ENCODE results near the gene CLCNKB.

Gene CLCNKB

GRCh38 chr1:16076031-16076864 lies 32.7 kb downstream of the CLCNKB start:
- peak overlapping the region; percentile 27 for H3K27ac ChIP-seq
- H3K27me3 ChIP-seq (replicated peaks), result no peaks in the 10 kb centered on the region
- no peak overlapping the region for H3K4me3 ChIP-seq (ENCODE audit: low read depth, low read length)
- peak; percentile 93 for DNase-seq
- no peak for TF ChIP-seq CTCF (IDR thresholded peaks at IDR 0.05; ENCODE audit: low read depth, low read length, missing control alignments)
- in situ Hi-C loops (cut with HindIII; ENCODE audit: low pct_ligation_motif_present, low sequenced_read_pairs), result no loop called here
- H3K36me3 ChIP-seq (replicated peaks), result no peaks in the 10 kb centered on the region

- no peak for DNase-seq
- TF ChIP-seq CTCF (IDR thresholded peaks at IDR 0.05; ENCODE audit: low read depth, low read length, missing control alignments), result no peak
- Histone ChIP-seq H3K27ac (no peak overlapping the region), H3K27me3 (replicated peaks) (no peaks in the 10 kb centered on the region), H3K36me3 (replicated peaks) (no peaks in the 10 kb centered on the region), H3K4me3 (ENCODE audit: low read depth, low read length) (no peak overlapping the region)
- in situ Hi-C loops (cut with HindIII; ENCODE audit: low pct_ligation_motif_present, low sequenced_read_pairs), result no loop called here
Observed at GRCh38 chr1:16076865-16077238, 33.3 kb downstream of the CLCNKB start.

GRCh38 chr1:16077406-16078245 lies 34.0 kb downstream of the CLCNKB start:
- H3K36me3 ChIP-seq (replicated peaks), result no peaks in the 10 kb centered on the region
- in situ Hi-C loops (cut with HindIII; ENCODE audit: low pct_ligation_motif_present, low sequenced_read_pairs), result no loop called here
- H3K27ac ChIP-seq, result no peak overlapping the region
- no peaks in the 10 kb centered on the region for H3K27me3 ChIP-seq (replicated peaks)
- DNase-seq, result no peak
- H3K4me3 ChIP-seq (ENCODE audit: low read depth, low read length), result no peak overlapping the region
- TF ChIP-seq CTCF (IDR thresholded peaks at IDR 0.05; ENCODE audit: low read depth, low read length, missing control alignments), result no peak

- TF ChIP-seq CTCF (IDR thresholded peaks at IDR 0.05; ENCODE audit: low read depth, low read length, missing control alignments), result peak; percentile 98
- DNase-seq, result peak; percentile 61
- no peaks in the 10 kb centered on the region for H3K27me3 ChIP-seq (replicated peaks)
- no peak overlapping the region for H3K4me3 ChIP-seq (ENCODE audit: low read depth, low read length)
- in situ Hi-C loops (cut with HindIII; ENCODE audit: low pct_ligation_motif_present, low sequenced_read_pairs), result no loop called here
- no peak overlapping the region for H3K27ac ChIP-seq
- no peaks in the 10 kb centered on the region for H3K36me3 ChIP-seq (replicated peaks)
Observed at GRCh38 chr1:16078925-16079656, 35.5 kb downstream of the CLCNKB start.

GRCh38 chr1:16080422-16081150 lies 37.0 kb downstream of the CLCNKB start:
- Histone ChIP-seq H3K27me3 (replicated peaks) (no peaks in the 10 kb centered on the region), H3K36me3 (replicated peaks) (no peaks in the 10 kb centered on the region), H3K4me3 (ENCODE audit: low read depth, low read length) (no peak overlapping the region), H3K27ac (no peak overlapping the region)
- in situ Hi-C loops (cut with HindIII; ENCODE audit: low pct_ligation_motif_present, low sequenced_read_pairs), result no loop called here
- no peak for TF ChIP-seq CTCF (IDR thresholded peaks at IDR 0.05; ENCODE audit: low read depth, low read length, missing control alignments)
- no peak for DNase-seq
